Testis (tissue), 2 donors: ENCODE measurements around the gene GRB14.

Experiments
- POLR2A ChIP-seq: fragments of 450-650 bp; IDR thresholded peaks from one replicate; pipeline ENCODE4 v1.6.1; 2017; ENCODE audit warnings: antibody characterized with exemption, mild to moderate bottlenecking, moderate library complexity
- TF ChIP-seq, protein P1 (sequence below), 3 experiments: fragments of 450-650 bp in 2 of 3; fragments of 200-600 bp in 1 of 3; sonication (generic) in 1 of 3; IDR thresholded peaks; one replicate each; pipeline ENCODE4 v1.5.1; 2016 to 2019; ENCODE audit warnings: antibody characterized with exemption in 3 of 3, mild to moderate bottlenecking in 2 of 3, moderate library complexity in 1 of 3

DNA sequence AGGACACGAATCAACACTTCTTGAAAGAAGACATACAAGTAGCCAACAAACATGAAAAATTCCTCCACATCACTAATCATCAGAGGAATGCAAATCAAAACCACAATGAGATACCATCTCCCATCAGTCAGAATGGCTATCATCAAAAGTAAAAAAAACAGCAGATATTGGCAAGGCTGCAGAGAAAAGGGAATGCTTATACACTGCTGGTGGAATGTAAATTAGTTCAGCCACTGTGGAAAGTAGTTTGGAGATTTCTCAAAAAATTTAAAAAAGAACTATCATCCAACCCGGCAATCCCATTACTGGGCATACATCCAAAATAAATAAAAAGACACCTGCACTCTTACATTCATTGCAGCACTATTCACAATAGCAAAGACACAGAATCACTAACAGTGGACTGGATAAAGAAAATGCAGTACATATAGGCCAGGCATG is 78.7 kb downstream of the GRB14 start:
- TF ChIP-seq POLR2A: no peak
- TF ChIP-seq, protein P1, sequence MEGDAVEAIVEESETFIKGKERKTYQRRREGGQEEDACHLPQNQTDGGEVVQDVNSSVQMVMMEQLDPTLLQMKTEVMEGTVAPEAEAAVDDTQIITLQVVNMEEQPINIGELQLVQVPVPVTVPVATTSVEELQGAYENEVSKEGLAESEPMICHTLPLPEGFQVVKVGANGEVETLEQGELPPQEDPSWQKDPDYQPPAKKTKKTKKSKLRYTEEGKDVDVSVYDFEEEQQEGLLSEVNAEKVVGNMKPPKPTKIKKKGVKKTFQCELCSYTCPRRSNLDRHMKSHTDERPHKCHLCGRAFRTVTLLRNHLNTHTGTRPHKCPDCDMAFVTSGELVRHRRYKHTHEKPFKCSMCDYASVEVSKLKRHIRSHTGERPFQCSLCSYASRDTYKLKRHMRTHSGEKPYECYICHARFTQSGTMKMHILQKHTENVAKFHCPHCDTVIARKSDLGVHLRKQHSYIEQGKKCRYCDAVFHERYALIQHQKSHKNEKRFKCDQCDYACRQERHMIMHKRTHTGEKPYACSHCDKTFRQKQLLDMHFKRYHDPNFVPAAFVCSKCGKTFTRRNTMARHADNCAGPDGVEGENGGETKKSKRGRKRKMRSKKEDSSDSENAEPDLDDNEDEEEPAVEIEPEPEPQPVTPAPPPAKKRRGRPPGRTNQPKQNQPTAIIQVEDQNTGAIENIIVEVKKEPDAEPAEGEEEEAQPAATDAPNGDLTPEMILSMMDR (IDR thresholded peaks at IDR 0.05): no peak
